Endothelial cell of umbilical vein (primary cell): ENCODE measurements around the gene TRPT1. TPM values are rescaled to one million over a fixed set of nuclear protein-coding genes. Genes with fewer than 3 reads are reported as not detected.

Source experiments
- BruUV-seq: library from RNA; stranded (reverse); fragments of 400-500 nt; replicated peaks from 2 replicates; lab custom pipeline; 2021; lab: Mats Ljungman, UMichigan
- CTCF ChIA-PET: fragments of 300-600, 350-600 bp; sonication (Branson Sonifier 250); formaldehyde crosslinking; loops from one replicate; lab custom pipeline; 2021; ENCODE audit warnings: antibody characterized with exemption, inconsistent platforms; lab: Charles Lee
- POLR2A ChIA-PET: fragments of 300-600, 350-600 bp; sonication (Branson Sonifier 250); formaldehyde crosslinking; loops from one replicate; lab custom pipeline; 2021; ENCODE audit warnings: antibody characterized with exemption, inconsistent platforms; lab: Charles Lee
- DNase-seq: peaks from one replicate; pipeline ENCODE4 v3.0.0-alpha.2; 2011; ENCODE audit warnings: low read depth, low spot score
- FAIRE-seq: peaks from 2 replicates; lab custom pipeline; 2011; peaks lifted over from hg19 to GRCh38; lab: Jason Lieb, UNC
- H2AFZ ChIP-seq: 2 replicates; pipeline ENCODE4 v1.6.0; 2012; ENCODE audit warnings: low read depth, low read length, control low read depth, inconsistent platforms
- H3K27ac ChIP-seq: 2 replicates; pipeline ENCODE4 v1.5.1; 2011; ENCODE audit warnings: low read depth, mild to moderate bottlenecking, control low read depth, low read length, moderate library complexity; ENCODE audit not compliant: insufficient read depth
- H3K27me3 ChIP-seq, 2 experiments: 2 replicates each; pipeline versions ENCODE4 v1.6.0 to v1.6.1; 2011; ENCODE audit warnings: low read length in 2 of 2, mixed read lengths in 1 of 2; ENCODE audit not compliant: control insufficient read depth in 2 of 2, insufficient read depth in 2 of 2
- H3K36me3 ChIP-seq, 2 experiments: 2 replicates in 1 of 2; 3 replicates in 1 of 2; pipeline ENCODE4 v1.5.1; 2011; ENCODE audit warnings: low read length in 2 of 2, mild to moderate bottlenecking in 1 of 2, moderate library complexity in 1 of 2; ENCODE audit not compliant: control insufficient read depth in 2 of 2, insufficient read depth in 2 of 2; ENCODE audit errors: extremely low read depth in 1 of 2
- H3K4me1 ChIP-seq: 3 replicates; pipeline ENCODE4 v1.5.1; 2011; ENCODE audit warnings: mild to moderate bottlenecking, low read length; ENCODE audit not compliant: control insufficient read depth, insufficient read depth; ENCODE audit errors: extremely low read depth
- H3K4me2 ChIP-seq: 2 replicates; pipeline ENCODE4 v1.6.1; 2011; ENCODE audit warnings: low read length, control low read depth, mixed read lengths; ENCODE audit not compliant: insufficient read depth
- H3K4me3 ChIP-seq, 3 experiments: fragments of 200-600 bp in 1 of 3; sonication (generic), shearing (Covaris generic) in 1 of 3; replicated peaks in 1 of 3; 2 replicates each; pipeline ENCODE4 v1.5.1; 2011 to 2016; ENCODE audit warnings: control low read depth in 3 of 3, low read length in 3 of 3, mild to moderate bottlenecking in 2 of 3, inconsistent platforms in 1 of 3, low read depth in 1 of 3, moderate library complexity in 1 of 3; ENCODE audit not compliant: insufficient read depth in 1 of 3
- H3K79me2 ChIP-seq: 2 replicates; pipeline ENCODE4 v1.6.0; 2012; ENCODE audit warnings: low read length, inconsistent platforms; ENCODE audit not compliant: control insufficient read depth, insufficient read depth
- H3K9ac ChIP-seq: replicated peaks from 2 replicates; pipeline ENCODE3; 2011; ENCODE audit warnings: low read length, control low read depth; ENCODE audit not compliant: insufficient read depth; ENCODE audit errors: extremely low read depth
- H3K9me1 ChIP-seq: replicated peaks from 3 replicates; pipeline ENCODE4 v1.6.0; 2011; ENCODE audit warnings: mild to moderate bottlenecking, low read length; ENCODE audit not compliant: control insufficient read depth, insufficient read depth; ENCODE audit errors: extremely low read depth
- H3K9me3 ChIP-seq: replicated peaks from 2 replicates; pipeline ENCODE4 v1.5.1; 2012; ENCODE audit warnings: low read length, inconsistent platforms; ENCODE audit not compliant: control insufficient read depth, insufficient read depth
- H4K20me1 ChIP-seq: replicated peaks from 2 replicates; pipeline ENCODE3; 2011; ENCODE audit warnings: mild to moderate bottlenecking, low read length; ENCODE audit not compliant: control insufficient read depth, insufficient read depth; ENCODE audit errors: extremely low read depth
- CTCF ChIP-seq, 2 donors: IDR thresholded peaks; 1 replicate in 1 of 2; 2 replicates in 1 of 2; pipeline ENCODE4 v1.5.1; 2011; ENCODE audit warnings: low read length in 2 of 2, mild to moderate bottlenecking in 2 of 2, moderate library complexity in 2 of 2, control low read depth in 1 of 2, inconsistent platforms in 1 of 2, low read depth in 1 of 2; ENCODE audit not compliant: insufficient read depth in 1 of 2; ENCODE audit errors: extremely low read depth in 1 of 2
- GATA2 ChIP-seq: IDR thresholded peaks from 2 replicates; pipeline ENCODE4 v1.7.0; 2011; ENCODE audit warnings: low read depth, mild to moderate bottlenecking, moderate library complexity, mixed read lengths, low read length; ENCODE audit not compliant: insufficient read length, insufficient read depth
- MAX ChIP-seq: IDR thresholded peaks from 2 replicates; pipeline ENCODE4 v1.6.1; 2011; ENCODE audit not compliant: insufficient read depth, insufficient read length
- POLR2A ChIP-seq: IDR thresholded peaks from 2 replicates; pipeline ENCODE4 v1.6.1; 2012; ENCODE audit warnings: low read depth, mild to moderate bottlenecking, control low read depth, low read length
- dilution Hi-C: fragments of 300-500 bp; cut with MboI; formaldehyde crosslinking; loops from one replicate; pipeline ENCODE4 v1.15.0; 2019; ENCODE audit warnings: low sequenced_read_pairs; ENCODE audit not compliant: extremely low pct_ligation_motif_present
- intact Hi-C: fragments of 100-400 bp; cut with micrococcal nuclease; formaldehyde crosslinking; loops from one replicate; pipeline ENCODE4 v1.10.0; 2022
- polyA plus RNA-seq, 4 experiments: library from polyadenylated mRNA; depleted of rRNA in 3 of 4; stranded (reverse) in 3 of 4; unstranded in 1 of 4; fragments of >200 nt; gene quantifications; 2 replicates each; pipeline versions ENCODE4 v1.2.1 to v1.2.3, GENCODE V29; 2011 to 2012; ENCODE audit warnings: missing spikeins in 1 of 4
- total RNA-seq: library from RNA; stranded (reverse); gene quantifications from 2 replicates; pipeline ENCODE4 v1.2.3, GENCODE V29; 2021

Gene TRPT1
- total and polyA plus RNA-seq, 2 donors (not counting 3 experiments of a cell fraction or from before 2014, with no cell fraction given): 26.2 to 56.6 TPM

DNA sequence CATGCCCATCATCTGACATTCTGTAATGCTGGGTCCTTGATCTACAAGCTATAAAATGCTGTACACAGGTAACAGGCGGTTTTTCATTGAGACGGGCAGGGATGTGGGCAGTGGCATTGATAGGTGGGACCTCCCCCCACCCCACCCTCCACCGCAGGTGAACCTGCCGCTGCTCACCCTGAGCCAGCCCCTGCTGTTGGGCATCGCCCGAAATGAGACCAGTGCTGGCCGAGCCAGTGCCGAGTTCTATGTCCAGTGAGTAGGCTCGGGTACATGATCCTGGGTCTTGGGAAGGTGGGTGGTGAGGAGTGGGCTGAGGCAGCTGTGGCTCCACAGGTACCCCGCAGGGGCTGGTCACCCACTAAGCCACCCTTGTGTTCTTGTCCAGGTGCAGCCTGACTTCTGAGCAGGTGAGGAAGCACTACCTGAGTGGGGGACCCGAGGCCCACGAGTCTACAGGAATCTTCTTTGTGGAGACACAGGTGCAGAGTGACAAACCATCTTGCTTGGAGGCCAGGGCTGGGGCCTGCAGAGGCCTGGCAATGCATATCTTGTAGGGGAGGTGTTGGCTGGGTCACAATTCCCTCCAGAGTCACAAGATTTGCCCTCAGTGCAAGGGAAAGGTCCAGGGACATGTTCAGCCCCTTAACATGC, 3.2 kb upstream of the TRPT1 start:
- intact Hi-C loops: no loop called here
- no TSS peak for BruUV-seq
- Histone ChIP-seq H3K27ac (no peak overlapping the region), H3K9me3 (no peaks in the 10 kb centered on the region), H4K20me1 (no peaks in the 10 kb centered on the region), H3K4me1 (peaks cover 19% of the 10 kb centered on the region), H2AFZ (no peak overlapping the region), H3K4me3 (no peak overlapping the region), H3K9ac (no peak overlapping the region), H3K79me2 (peaks cover 8% of the 10 kb centered on the region), H3K4me2 (no peak overlapping the region), H3K36me3 (peaks cover 0 to under 1% of the 10 kb centered on the region in 2 experiments), H3K27me3 (no peaks in the 10 kb centered on the region), H3K9me1 (no peaks in the 10 kb centered on the region)
- dilution Hi-C loops: no loop called here
- TF ChIP-seq MAX (no peak), CTCF (IDR thresholded peaks at IDR 0.05; ENCODE audit: extremely low read depth in 1 of 2, insufficient read depth in 1 of 2, low read depth in 1 of 2, low read length in 2 of 2) (no peak), POLR2A (no peak), GATA2 (no peak)
- no peak for DNase-seq
- FAIRE-seq: no peak
- CTCF ChIA-PET: interaction anchor here (0.6 to 2.0 kb wide), 4 partner anchors 16 to 75 kb away, joined by 3 to 9 read pairs (median 4); no protein-coding TSS in a partner anchor
- POLR2A ChIA-PET: no interaction called here
